ENCODE data around the gene DTHD1. TPM values are rescaled to one million over a fixed set of nuclear protein-coding genes. Genes with fewer than 3 reads are reported as not detected.

Gene DTHD1
- total and polyA plus RNA-seq, 2 donors (not counting 3 experiments of a cell fraction or from before 2014, with no cell fraction given), result not detected

GRCh38 chr4:36301127-36301526 is 19.7 kb downstream of the DTHD1 start:
- Histone ChIP-seq H3K9me1 (replicated peaks; ENCODE audit: control insufficient read depth, extremely low read depth, insufficient read depth, low read length) (no peaks in the 10 kb centered on the region), H3K4me3 (replicated peaks in 1 of 3; ENCODE audit: insufficient read depth in 1 of 3, low read depth in 1 of 3, low read length in 3 of 3) (no peak overlapping the region), H3K27ac (ENCODE audit: insufficient read depth, low read depth, low read length) (no peak overlapping the region), H4K20me1 (replicated peaks; ENCODE audit: control insufficient read depth, extremely low read depth, insufficient read depth, low read length) (no peaks in the 10 kb centered on the region), H3K27me3 (ENCODE audit: control insufficient read depth in 2 of 2, insufficient read depth in 2 of 2, low read length in 2 of 2) (no peaks in the 10 kb centered on the region), H3K9ac (replicated peaks; ENCODE audit: extremely low read depth, insufficient read depth, low read length) (no peak overlapping the region), H3K36me3 (ENCODE audit: control insufficient read depth in 2 of 2, extremely low read depth in 1 of 2, insufficient read depth in 2 of 2, low read length in 2 of 2) (no peaks in the 10 kb centered on the region), H3K4me1 (ENCODE audit: control insufficient read depth, extremely low read depth, insufficient read depth, low read length) (no peaks in the 10 kb centered on the region), H3K79me2 (ENCODE audit: control insufficient read depth, insufficient read depth, low read length) (no peaks in the 10 kb centered on the region), H2AFZ (ENCODE audit: low read depth, low read length) (no peak overlapping the region), H3K4me2 (ENCODE audit: insufficient read depth, low read length) (no peak overlapping the region), H3K9me3 (replicated peaks; ENCODE audit: control insufficient read depth, insufficient read depth, low read length) (no peaks in the 10 kb centered on the region)
- no peak for TF ChIP-seq CTCF (IDR thresholded peaks at IDR 0.05; ENCODE audit: extremely low read depth in 1 of 2, insufficient read depth in 1 of 2, low read depth in 1 of 2, low read length in 2 of 2)
- no peak for TF ChIP-seq JUN (IDR thresholded peaks at IDR 0.05; ENCODE audit: borderline replicate concordance, insufficient read depth, insufficient read length, low read depth)
- TF ChIP-seq MYC (IDR thresholded peaks at IDR 0.05; ENCODE audit: low read depth, low read length), result no peak
- TF ChIP-seq EZH2 (IDR thresholded peaks at IDR 0.05; ENCODE audit: borderline replicate concordance, low read depth, low read length, severe bottlenecking), result no peak
- TF ChIP-seq POLR2AphosphoS5 (IDR thresholded peaks at IDR 0.05; ENCODE audit: insufficient read depth, low read depth, low read length), result no peak
- TF ChIP-seq FOS (IDR thresholded peaks at IDR 0.05; ENCODE audit: borderline replicate concordance, insufficient read depth, low read length), result no peak
- TF ChIP-seq GATA2 (IDR thresholded peaks at IDR 0.05; ENCODE audit: insufficient read depth, insufficient read length, low read depth, low read length), result no peak
- intact Hi-C loops (cut with micrococcal nuclease) (no loop called here), dilution Hi-C loops (cut with MboI; ENCODE audit: extremely low pct_ligation_motif_present, low sequenced_read_pairs) (no loop called here)
- DNase-seq (ENCODE audit: low read depth, low spot score) (no peak), FAIRE-seq (no peak)
- BruUV-seq (replicated peaks), result no TSS peak
- ChIA-PET POLR2A (no interaction called here), CTCF (no interaction called here)
